Islet precursor cell (in vitro differentiated cells): Measurements from ENCODE around the gene RARA.

Experiments used
- DNase-seq: peaks from one replicate; pipeline ENCODE4 v3.0.0-alpha.2; 2018

The RARA gene

DNA sequence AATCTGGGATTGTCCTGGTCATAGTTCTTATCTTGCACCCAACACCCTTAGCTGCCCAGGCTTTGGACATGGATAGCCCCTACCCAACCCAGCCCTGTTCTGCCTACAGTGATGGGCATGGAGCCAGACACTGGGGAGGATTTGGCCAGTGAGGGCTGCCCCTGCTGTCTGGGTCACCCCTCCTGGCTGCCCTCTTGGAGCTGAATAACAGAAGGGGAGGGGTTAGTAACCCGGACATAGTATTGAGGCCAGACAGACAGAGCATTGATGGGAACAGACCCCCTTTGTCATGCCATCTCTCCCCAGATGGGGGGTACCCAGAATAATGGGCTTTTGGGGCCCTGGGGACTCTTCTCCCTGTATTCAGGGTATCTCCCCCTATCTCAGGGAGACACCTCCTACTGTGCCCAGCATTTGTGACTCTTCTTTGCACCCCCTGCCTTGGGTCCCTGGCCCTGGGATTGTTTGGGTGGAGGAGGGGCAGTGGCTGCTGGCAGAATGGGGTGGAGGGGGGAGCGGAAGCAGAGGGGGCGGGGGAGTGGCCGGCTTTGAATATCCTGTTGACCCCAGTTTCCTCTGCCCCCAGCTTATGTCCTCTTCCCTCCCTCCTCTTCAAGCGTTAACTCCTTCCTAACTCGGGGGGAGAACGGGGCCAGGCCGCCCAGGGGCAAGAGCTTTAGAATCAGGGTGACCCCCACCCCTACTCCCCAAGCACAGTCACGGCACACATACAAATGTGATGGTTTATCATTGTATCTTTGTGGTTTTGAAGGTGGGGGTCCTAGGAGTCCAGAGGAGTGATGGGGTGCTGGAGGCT is 38.5 kb downstream of the RARA start:
- DNase-seq: no peak

DNA sequence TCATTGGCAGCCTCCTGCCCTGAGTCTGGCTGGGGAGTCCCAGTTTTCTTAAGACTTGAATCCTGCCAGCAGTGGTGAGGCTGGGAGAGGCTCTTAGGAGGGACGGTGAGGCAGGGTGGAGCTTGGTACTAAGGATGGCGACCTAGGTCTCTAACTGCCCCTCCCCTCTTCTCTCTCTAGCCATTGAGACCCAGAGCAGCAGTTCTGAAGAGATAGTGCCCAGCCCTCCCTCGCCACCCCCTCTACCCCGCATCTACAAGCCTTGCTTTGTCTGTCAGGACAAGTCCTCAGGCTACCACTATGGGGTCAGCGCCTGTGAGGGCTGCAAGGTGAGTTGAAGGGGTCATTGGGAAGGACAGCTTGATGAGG is 39.1 kb downstream of the RARA start:
- DNase-seq: no peak

DNA sequence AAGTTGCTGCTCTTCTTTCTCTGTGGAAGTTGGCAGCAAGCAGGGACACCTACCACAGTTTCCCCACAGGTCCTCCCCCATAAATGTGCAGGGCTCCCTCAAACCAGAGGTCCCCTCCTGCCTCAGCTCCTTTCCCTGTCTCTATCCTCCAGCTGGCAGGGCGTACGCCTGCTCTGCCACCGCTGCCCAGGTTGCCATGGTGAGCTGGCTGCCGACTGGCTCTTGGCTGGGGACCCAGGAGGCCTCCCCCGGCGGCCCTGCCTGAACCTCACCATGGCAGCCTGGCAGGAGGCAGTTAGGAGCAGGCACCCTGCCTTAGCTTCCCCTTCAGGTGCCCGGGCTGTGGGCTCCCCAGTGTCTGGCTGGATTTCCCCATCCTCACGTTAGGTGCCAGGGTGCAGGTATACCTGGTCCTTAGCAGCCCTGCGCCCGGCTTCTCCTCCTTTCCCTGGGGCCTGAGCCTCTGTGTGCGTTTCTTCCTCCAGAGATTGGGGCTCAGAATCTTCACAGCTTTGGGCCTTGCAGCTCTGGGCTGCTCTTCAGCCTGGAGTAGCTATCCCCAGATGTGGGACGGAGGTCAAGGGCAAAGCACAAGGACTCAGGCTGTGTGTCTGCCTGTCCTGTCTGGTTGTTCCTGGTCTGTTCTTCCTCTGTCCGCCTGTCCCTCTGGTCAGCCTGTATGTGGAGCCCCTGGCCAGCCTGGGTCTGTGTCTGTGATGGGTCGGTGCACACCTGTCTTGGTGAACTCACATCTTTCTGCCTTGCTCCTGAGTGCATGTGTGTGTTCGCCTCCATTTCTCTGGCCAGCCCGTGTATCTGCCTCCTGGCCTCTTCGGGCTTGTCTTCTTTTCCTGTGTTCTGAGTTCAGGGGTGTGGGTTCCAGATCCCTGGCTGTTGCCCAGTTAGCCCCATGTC is 39.8 kb downstream of the RARA start:
- DNase-seq: no peak

DNA sequence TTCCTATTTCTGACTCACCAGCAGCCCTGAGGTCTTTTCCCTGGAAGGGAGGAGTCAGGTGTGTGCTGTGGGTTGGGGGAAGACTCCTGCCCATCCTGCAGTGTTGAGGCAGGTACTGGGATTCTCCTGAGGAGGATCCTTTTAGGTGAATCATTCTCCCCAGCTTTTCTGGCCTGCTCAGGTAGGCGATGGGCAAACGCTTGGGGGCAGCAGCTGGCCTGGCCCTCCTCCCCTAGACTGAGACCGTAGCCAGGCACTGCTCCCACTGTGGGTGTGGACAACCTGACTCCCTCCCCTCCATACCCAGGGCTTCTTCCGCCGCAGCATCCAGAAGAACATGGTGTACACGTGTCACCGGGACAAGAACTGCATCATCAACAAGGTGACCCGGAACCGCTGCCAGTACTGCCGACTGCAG is 40.5 kb downstream of the RARA start:
- DNase-seq: peak; percentile 76

DNA sequence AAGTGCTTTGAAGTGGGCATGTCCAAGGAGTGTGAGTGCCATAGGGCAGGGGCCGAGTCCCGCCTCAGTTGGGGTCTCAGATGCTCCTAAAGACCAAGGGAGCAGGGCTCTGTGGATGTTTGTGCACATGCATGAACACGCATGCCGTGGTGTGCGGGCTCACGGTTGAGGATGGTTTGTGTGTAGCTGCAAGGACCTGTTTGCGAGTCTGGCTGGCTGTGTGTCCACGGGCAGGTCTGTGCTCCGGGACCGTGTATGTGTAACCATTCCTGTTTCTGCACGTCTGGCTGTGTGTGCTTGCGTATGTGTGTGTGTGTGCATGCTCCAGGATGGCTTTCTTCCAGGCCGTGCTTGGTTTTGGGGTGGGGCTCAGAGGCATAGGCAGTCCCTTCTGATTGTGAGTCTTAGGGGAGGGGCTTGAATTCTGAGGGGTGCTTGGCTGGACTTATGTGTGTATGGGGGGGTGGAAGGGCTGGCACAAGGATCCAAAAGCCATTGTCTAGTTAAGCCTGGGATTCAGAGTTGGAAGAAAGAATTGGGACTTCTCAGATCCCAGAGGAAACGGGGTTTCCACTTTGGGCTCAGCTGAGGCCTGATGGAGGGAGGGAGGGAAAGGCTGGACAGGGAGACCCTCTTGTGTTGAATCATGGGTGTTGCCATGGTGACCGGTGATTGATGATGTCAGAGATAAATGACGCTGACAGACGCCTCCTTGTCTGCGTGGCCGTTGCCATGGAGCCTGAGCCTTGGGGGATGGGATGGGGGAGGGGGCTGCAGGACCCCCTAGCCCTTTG is 41.1 kb downstream of the RARA start:
- peak; percentile 91 for DNase-seq

DNA sequence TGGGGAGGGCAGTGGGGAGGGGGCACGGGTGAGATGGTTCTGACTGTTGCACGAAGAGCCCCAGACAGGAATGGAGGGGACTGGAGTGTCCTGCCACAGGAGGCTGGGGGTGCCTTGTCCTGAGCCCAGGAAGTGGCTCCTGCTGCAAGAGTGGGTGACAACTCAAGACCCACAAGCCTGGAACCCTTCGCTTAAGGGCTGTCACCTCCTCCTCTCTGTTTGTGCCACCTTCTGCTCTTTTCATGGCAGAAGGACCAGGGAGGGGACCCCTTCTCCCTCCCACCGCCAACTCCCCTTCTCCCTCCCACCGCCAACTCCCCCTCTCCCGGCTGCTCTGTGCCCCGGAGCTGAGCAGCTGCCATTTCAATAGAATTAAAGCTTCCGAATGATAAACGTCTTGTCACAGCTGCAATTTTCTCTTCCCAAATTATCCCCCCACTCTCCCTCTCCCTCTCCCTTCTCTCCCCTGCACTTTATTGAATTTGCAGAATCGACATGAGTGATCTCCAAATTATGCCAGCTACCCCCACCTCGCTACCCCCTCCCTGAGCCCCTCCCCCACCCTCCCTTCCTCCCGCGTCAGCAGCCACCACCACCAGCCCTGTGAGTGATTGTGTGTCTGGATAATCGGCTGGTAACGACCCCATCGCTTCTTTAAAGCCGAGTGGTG is 41.8 kb downstream of the RARA start:
- DNase-seq: no peak

DNA sequence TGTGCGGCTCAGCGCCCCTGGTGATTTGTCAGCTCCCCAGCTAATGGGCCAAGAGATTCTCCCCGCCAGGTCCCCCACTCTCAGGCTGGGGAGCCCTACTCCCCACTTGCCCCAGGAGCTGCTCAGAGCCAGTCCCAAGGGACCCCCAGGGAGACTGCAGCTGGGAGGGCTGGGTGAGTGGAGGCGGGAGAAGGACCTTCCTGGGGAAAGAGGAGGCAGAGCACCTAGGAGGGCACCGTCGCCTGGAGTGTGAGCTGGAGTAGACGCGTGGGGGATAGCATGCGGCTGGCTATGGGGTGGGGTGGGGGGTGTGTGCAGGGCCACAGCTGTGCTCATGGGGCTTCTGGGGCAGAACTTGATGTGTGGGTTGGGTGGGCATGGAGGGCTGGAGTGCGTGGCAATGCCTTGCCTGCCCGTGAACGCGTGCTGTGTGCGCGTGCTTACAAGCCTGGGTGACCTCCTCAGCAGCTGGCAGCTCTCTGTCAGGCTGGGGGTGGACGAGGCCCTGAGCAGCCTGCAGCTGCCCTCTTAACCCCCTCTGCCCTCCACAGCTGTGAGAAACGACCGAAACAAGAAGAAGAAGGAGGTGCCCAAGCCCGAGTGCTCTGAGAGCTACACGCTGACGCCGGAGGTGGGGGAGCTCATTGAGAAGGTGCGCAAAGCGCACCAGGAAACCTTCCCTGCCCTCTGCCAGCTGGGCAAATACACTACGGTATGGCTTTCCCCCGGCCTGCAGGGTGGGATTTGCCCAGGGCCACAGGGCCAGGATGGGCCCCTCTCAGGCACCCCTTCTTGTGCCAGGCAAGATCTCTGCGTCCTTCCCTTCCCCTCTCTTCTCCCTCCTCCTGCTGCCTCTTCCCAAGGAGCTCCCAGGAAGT is 42.6 kb downstream of the RARA start:
- DNase-seq: no peak

DNA sequence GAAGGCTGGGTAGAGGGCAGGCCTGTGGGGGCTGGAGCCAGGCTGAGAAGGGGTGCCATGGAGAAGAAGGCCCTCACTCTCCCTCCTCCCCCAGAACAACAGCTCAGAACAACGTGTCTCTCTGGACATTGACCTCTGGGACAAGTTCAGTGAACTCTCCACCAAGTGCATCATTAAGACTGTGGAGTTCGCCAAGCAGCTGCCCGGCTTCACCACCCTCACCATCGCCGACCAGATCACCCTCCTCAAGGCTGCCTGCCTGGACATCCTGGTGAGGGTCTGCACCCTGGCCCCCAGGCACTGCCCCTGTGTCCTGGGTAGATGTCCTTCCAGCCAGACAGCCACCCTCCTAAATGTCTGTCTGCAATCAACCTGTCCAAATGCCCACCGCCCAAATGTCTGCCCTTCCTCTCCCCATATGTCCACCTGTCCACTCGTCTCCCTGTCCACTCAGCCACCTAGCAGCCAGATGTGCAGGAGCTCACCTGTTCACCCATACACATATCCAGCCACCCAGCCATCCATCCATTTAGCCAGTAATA is 43.3 kb downstream of the RARA start:
- no peak for DNase-seq

DNA sequence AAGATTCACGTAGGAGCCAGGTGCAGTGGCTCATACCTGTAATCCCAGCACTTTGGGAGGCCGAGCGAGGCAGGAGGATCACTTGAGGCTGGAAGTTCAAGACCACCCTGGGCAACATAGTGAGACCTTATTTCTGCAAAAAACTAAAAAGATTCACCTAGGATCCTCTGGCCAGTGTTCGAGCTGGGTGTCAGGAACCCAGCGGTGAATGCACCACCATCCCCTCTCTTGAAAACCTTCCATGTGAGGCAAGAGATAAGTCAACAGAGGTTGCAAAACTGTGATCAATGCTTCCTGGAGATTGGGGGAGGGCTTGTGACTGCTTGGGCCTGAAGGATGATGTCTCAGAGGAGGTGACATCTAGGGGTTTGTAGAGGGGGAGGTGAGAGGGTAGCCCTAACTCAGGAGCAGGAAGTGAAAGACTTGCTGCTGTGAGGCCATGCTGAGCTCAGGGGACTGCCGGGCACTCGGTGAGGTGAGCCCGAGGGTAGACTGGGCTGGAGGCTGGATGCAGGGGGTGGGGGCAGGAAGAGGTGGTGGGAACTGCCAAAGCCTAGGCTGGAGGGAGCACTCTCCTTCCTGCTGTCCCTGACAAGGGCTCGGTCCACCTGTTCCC is 43.9 kb downstream of the RARA start:
- no peak for DNase-seq

DNA sequence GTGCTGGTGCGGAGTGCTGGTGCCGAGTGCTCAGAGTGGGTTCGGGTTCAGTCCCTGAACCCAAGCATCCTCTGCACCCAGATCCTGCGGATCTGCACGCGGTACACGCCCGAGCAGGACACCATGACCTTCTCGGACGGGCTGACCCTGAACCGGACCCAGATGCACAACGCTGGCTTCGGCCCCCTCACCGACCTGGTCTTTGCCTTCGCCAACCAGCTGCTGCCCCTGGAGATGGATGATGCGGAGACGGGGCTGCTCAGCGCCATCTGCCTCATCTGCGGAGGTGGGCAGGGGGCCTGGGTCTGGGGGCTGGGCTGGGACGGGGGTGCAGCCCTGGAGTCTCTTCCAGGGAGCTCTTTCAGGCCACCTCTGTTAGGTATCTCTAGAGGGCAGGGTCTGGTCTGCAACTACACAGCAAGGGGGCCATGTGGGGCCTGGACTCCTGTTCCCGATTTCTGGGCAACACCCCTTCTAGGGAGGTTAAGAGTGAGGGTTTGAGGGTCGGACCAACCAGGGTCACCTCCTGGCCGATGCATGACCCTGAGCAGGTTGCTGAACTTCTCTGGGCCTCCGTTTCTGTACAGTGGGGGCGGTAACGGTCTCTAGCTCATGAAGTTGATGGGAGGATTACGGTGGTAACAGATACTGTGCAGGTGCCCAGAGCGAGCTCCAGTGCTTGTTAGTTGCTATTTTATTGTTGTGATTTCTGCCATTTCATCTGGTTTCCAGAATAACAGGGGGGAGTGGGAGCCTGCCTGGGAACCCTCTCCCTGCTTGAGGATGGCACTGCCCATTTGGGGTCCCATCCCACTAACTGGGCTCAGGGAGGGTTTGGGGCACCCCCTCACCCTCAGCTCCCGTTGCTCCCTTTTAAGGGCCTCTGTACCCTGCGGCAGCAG is 45.5 kb downstream of the RARA start:
- no peak for DNase-seq

DNA sequence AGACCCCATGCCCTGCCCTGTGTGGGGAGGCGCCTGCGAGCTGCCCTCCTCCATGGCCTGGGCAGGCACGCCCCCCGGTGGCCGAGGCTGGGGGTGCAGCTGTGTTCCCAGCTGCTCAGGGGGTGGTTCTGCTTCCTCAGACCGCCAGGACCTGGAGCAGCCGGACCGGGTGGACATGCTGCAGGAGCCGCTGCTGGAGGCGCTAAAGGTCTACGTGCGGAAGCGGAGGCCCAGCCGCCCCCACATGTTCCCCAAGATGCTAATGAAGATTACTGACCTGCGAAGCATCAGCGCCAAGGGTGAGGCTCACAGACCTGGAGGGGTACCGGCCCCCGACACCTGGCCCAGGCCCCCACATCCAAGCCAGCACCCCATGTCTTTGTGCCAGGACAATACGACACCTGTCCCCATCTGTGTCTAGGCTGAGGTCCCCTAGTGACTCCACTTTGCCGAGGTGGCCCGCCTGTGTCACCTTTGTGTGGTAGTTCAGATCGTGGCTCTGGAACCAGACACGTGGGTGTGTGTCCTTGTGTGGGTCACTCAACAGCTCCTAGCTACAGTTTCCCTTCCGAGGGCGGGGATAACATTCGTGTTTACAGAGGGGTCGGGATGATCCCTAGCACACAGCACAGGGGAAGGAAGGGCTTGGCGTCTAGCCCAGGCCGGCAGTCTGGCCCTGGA is 46.3 kb downstream of the RARA start:
- peak; percentile 95 for DNase-seq

DNA sequence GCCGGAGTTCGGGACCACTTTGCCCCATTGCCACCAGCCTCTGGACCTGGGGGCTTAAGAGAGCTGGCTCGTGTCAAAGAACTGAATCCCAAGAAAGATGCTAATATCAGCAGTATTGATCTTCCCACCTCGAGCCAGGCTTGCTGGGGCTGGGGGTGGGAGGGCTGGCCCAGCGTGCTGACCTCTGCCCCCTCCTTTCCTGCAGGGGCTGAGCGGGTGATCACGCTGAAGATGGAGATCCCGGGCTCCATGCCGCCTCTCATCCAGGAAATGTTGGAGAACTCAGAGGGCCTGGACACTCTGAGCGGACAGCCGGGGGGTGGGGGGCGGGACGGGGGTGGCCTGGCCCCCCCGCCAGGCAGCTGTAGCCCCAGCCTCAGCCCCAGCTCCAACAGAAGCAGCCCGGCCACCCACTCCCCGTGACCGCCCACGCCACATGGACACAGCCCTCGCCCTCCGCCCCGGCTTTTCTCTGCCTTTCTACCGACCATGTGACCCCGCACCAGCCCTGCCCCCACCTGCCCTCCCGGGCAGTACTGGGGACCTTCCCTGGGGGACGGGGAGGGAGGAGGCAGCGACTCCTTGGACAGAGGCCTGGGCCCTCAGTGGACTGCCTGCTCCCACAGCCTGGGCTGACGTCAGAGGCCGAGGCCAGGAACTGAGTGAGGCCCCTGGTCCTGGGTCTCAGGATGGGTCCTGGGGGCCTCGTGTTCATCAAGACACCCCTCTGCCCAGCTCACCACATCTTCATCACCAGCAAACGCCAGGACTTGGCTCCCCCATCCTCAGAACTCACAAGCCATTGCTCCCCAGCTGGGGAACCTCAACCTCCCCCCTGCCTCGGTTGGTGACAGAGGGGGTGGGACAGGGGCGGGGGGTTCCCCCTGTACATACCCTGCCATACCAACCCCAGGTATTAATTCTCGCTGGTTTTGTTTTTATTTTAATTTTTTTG is 47.1 kb downstream of the RARA start:
- DNase-seq: peak; percentile 56

DNA sequence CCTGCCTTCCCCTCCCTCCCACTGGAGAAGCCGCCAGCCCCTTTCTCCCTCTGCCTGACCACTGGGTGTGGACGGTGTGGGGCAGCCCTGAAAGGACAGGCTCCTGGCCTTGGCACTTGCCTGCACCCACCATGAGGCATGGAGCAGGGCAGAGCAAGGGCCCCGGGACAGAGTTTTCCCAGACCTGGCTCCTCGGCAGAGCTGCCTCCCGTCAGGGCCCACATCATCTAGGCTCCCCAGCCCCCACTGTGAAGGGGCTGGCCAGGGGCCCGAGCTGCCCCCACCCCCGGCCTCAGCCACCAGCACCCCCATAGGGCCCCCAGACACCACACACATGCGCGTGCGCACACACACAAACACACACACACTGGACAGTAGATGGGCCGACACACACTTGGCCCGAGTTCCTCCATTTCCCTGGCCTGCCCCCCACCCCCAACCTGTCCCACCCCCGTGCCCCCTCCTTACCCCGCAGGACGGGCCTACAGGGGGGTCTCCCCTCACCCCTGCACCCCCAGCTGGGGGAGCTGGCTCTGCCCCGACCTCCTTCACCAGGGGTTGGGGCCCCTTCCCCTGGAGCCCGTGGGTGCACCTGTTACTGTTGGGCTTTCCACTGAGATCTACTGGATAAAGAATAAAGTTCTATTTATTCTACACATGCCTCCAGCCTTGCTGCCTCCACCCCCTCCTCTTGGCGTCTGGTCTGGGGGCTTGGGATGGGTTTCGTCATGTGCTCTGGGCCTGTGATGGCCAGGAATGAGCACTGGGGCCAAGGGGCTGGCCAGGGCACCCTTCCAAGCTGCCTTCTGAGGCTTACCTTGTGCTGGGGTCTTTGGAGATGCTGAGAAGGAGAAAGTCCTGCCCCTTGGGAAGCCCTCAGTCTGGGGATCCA is 48.3 kb downstream of the RARA start:
- peak; percentile 55 for DNase-seq

DNA sequence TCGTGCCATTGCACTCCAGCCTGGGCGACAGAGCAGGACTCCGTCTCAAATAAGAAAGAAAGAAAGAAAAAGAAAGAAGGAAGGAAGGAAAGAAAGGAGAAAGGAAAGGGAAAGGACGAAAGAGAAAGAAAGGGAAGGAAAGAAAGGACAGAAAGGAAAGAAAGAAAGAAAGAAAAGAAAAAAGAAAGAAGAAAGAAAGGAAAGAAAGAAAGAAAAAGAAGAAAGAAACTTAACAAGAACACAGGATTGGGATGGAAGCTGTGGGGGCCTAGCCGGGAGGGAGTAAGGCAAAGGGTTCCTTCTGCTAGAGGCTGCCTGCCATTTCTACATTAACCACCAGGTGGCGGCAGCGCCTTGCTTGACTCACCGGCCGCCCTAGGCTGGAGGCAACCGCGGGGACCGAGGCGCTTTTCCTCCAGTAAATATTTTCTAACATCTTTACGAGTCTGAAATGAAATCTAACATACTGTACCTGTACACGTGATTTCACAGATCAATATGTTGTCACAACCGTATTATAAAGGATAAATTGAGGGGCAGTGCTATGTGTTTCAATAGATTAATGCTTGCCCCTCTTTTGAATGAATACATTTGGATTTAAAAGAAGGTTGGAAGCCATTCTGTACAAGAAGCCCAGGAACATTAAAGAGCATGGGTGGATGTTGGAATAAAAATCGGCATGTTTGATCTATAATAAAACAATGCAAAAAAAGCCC is 49.5 kb downstream of the RARA start:
- DNase-seq: peak; percentile 94

DNA sequence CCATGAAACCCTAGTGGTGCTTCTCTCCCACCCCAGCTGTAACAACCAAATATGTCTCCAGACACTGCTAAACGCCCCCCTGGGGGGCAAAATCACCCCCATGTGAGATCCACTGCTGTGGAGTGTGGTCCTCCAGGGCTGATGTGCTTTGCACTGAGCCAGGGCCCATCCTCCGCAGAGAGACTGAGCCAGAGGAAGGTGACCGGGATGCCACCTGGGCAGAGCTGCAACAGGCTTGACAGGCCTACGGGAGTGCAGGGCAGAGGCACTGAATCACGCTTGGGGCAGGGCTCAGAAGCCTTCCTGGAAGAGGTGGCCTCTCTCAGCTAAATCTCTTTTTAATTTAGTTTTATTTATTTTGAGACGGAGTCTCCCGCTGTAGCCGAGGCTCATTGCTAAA is 51.1 kb downstream of the RARA start:
- peak; percentile 50 for DNase-seq
